Stimulated activated CD4-positive, alpha-beta T cell treated with anti-CD3 and anti-CD28 coated beads, Interleukin-12 subunit alpha, Interleukin-12 subunit beta, amount 100 ng/mL, for 4 hours (primary cell): Measurements from ENCODE around the gene LRR1.
"Not testable (repeated sequence)": the region's sequence is repeated elsewhere in the genome, so short reads cannot be mapped to it uniquely, and the experiment has no call there.

Experiments
- DNase-seq: peaks from one replicate; pipeline ENCODE4 v3.0.0-alpha.2; 2020

LRR1 gene

GRCh38 chr14:49634547-49635334 is 36.0 kb downstream of the LRR1 start, which contains the start of gene DNAAF2:
TSS of gene DNAAF2 (minus strand) at chr14:49635244. CDS start at chr14:49635149, 95 bp downstream.
- DNase-seq, result peak; percentile 54

GRCh38 chr14:49636866-49637265 is 38.1 kb downstream of the LRR1 start:
- no peak for DNase-seq

GRCh38 chr14:49637534-49638078 is 38.9 kb downstream of the LRR1 start:
- DNase-seq, result no peak

GRCh38 chr14:49640540-49641417 is 42.0 kb downstream of the LRR1 start:
- DNase-seq, result no peak

GRCh38 chr14:49641697-49642129 is 43.0 kb downstream of the LRR1 start:
- DNase-seq, result no peak

- no peak for DNase-seq
Measured at GRCh38 chr14:49642163-49642562, 43.4 kb downstream of the LRR1 start.

- DNase-seq, result no peak
Measured at GRCh38 chr14:49653508-49653907, 54.8 kb downstream of the LRR1 start.

- DNase-seq, result no peak
Measured at GRCh38 chr14:49654511-49654910, 55.8 kb downstream of the LRR1 start.

GRCh38 chr14:49657500-49657899 is 58.8 kb downstream of the LRR1 start:
- DNase-seq, result not testable (repeated sequence)

GRCh38 chr14:49659526-49660455 is 61.1 kb downstream of the LRR1 start:
- no peak for DNase-seq
